ENCODE measurements around the gene NRP1.

DNA sequence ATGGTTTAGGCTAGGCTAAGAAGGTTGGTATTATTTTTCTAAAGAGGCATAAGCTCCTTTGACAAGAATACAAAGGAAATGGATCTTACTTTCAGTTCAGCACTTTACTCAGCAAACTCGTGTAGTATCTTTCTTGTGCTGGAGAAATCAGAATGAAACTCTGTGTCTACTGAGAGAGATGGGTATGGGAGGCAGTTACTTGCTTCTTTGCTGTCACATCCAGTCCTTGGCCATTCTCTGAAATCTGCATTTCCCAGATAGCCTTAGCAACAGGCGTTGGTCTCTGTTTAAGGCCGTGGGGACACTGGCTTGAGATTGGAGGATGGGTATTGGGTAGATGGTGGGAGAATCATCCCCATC is 180.5 kb downstream of the NRP1 start:
- TF ChIP-seq, protein P1, sequence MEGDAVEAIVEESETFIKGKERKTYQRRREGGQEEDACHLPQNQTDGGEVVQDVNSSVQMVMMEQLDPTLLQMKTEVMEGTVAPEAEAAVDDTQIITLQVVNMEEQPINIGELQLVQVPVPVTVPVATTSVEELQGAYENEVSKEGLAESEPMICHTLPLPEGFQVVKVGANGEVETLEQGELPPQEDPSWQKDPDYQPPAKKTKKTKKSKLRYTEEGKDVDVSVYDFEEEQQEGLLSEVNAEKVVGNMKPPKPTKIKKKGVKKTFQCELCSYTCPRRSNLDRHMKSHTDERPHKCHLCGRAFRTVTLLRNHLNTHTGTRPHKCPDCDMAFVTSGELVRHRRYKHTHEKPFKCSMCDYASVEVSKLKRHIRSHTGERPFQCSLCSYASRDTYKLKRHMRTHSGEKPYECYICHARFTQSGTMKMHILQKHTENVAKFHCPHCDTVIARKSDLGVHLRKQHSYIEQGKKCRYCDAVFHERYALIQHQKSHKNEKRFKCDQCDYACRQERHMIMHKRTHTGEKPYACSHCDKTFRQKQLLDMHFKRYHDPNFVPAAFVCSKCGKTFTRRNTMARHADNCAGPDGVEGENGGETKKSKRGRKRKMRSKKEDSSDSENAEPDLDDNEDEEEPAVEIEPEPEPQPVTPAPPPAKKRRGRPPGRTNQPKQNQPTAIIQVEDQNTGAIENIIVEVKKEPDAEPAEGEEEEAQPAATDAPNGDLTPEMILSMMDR (IDR thresholded peaks at IDR 0.05; ENCODE audit: low read depth, low read length, missing input control): no peak
- TF ChIP-seq TAF1 (conservative IDR thresholded peaks at IDR 0.05): no peak
- no peak for TF ChIP-seq RAD21 (IDR thresholded peaks at IDR 0.05)
- no peak for TF ChIP-seq JUND (IDR thresholded peaks at IDR 0.05)
- TF ChIP-seq, protein P2, sequence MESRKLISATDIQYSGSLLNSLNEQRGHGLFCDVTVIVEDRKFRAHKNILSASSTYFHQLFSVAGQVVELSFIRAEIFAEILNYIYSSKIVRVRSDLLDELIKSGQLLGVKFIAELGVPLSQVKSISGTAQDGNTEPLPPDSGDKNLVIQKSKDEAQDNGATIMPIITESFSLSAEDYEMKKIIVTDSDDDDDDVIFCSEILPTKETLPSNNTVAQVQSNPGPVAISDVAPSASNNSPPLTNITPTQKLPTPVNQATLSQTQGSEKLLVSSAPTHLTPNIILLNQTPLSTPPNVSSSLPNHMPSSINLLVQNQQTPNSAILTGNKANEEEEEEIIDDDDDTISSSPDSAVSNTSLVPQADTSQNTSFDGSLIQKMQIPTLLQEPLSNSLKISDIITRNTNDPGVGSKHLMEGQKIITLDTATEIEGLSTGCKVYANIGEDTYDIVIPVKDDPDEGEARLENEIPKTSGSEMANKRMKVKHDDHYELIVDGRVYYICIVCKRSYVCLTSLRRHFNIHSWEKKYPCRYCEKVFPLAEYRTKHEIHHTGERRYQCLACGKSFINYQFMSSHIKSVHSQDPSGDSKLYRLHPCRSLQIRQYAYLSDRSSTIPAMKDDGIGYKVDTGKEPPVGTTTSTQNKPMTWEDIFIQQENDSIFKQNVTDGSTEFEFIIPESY (IDR thresholded peaks at IDR 0.05): no peak
